CD4-positive, alpha-beta T cell (primary cell): Measurements from ENCODE around the gene RNF213. TPM values are rescaled to one million over a fixed set of nuclear protein-coding genes. Genes with fewer than 3 reads are reported as not detected.

Experiments
- ATAC-seq: fragments of 200-7000 bp; cut with Tn5 transposase; one replicate; pipeline ENCODE4 v1.10.0; 2022; ENCODE audit warnings: mild to moderate bottlenecking; ENCODE audit not compliant: poor library complexity
- CTCF ChIA-PET: fragments of 350-600 bp; sonication (Branson Sonifier 250); formaldehyde crosslinking; loops from one replicate; lab custom pipeline; 2021; ENCODE audit warnings: antibody characterized with exemption, inconsistent platforms; lab: Charles Lee
- POLR2A ChIA-PET: fragments of 350-600 bp; sonication (Branson Sonifier 250); formaldehyde crosslinking; loops from one replicate; lab custom pipeline; 2021; ENCODE audit warnings: antibody characterized with exemption, inconsistent platforms; lab: Charles Lee
- DNase-seq, 14 experiments: peaks; one replicate each; pipeline ENCODE4 v3.0.0-alpha.2; 2013 to 2020; ENCODE audit warnings: mixed read lengths in 2 of 14
- H3K27ac ChIP-seq, 2 donors: one replicate each; pipeline versions ENCODE4 v1.5.1 to v1.7.0; 2013; ENCODE audit warnings: low read length in 2 of 2, low read depth in 1 of 2, mild to moderate bottlenecking in 1 of 2
- H3K27me3 ChIP-seq, 2 experiments: 1 replicate in 1 of 2; 2 replicates in 1 of 2; pipeline versions ENCODE4 v1.6.1 to v1.7.0; 2013; ENCODE audit warnings: low read length in 2 of 2, control low read depth in 1 of 2, mild to moderate bottlenecking in 1 of 2, moderate library complexity in 1 of 2; ENCODE audit not compliant: insufficient read depth in 2 of 2, control insufficient read depth in 1 of 2
- H3K36me3 ChIP-seq: one replicate; pipeline ENCODE4 v1.6.1; 2013; ENCODE audit warnings: low read length, control low read depth; ENCODE audit not compliant: insufficient read depth
- H3K4me1 ChIP-seq: one replicate; pipeline ENCODE4 v1.6.1; 2013; ENCODE audit warnings: low read length, control low read depth; ENCODE audit not compliant: insufficient read depth
- H3K4me3 ChIP-seq: one replicate; pipeline ENCODE4 v1.5.1; 2013; ENCODE audit warnings: mild to moderate bottlenecking, low read length, moderate library complexity
- H3K9me3 ChIP-seq, 2 experiments: 1 replicate in 1 of 2; 2 replicates in 1 of 2; pipeline versions ENCODE4 v1.6.1 to v1.7.0; 2013; ENCODE audit warnings: low read length in 2 of 2, mild to moderate bottlenecking in 2 of 2, control low read depth in 1 of 2, moderate library complexity in 1 of 2; ENCODE audit not compliant: control insufficient read depth in 1 of 2, insufficient read depth in 1 of 2
- H3K27ac Mint-ChIP-seq: one replicate; pipeline ENCODE4 v1.8.0; 2020; ENCODE audit warnings: mixed read lengths
- H3K27me3 Mint-ChIP-seq: one replicate; pipeline ENCODE4 v1.8.0; 2021; ENCODE audit warnings: mixed read lengths
- H3K36me3 Mint-ChIP-seq: one replicate; pipeline ENCODE4 v1.8.0; 2021; ENCODE audit warnings: low read depth, mixed read lengths
- H3K4me1 Mint-ChIP-seq: one replicate; pipeline ENCODE4 v1.8.0; 2021; ENCODE audit warnings: low read depth, mixed read lengths
- H3K4me3 Mint-ChIP-seq: one replicate; pipeline ENCODE4 v1.8.0; 2020; ENCODE audit warnings: mild to moderate bottlenecking, mixed read lengths
- H3K9me3 Mint-ChIP-seq: one replicate; pipeline ENCODE4 v1.8.0; 2020; ENCODE audit warnings: mixed read lengths
- intact Hi-C, 2 experiments: fragments of 100-400 bp; cut with DNase I in 1 of 2; cut with micrococcal nuclease in 1 of 2; formaldehyde crosslinking; loops; one replicate each; pipeline versions ENCODE4 v1.15.1 to v1.9.0; 2023 to 2025; cut with DNase I, micrococcal nuclease
- total RNA-seq, 174 experiments: library from RNA in 2 of 174; stranded (reverse) in 2 of 174; gene quantifications; one replicate each; pipeline ENCODE4 v1.2.3 and lab custom pipeline; 2021 to 2026
- TF ChIP-seq, protein P1 (sequence below): fragments of 200-600 bp; IDR thresholded peaks from one replicate; pipeline ENCODE4 v1.8.0; 2022; ENCODE audit warnings: antibody characterized with exemption, mild to moderate bottlenecking

Gene RNF213
- total RNA-seq, 2 experiments from 2014 or later = 290 to 312 TPM

DNA sequence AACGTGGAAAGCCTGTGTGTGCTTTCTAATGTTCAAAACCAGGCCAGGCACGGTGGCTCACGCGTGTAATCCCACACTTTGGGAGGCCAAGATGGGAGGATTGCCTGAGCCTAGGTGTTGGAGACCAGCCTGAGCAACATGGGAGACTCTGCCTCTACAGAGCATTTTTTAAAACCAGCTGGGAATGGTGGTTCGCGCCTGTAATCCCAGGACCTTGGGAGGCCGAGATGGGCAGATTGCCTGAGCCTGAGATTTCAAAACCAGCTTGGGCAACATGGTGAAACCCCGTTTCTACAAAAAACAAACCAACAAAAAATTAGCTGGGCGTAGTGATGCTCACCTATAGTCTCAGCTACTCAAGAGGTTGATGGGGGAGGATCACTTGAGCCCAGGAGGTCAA, 26.4 kb downstream of the RNF213 start:
- POLR2A ChIA-PET = interaction anchor here (1.0 to 1.3 kb wide), 3 partner anchors 13 to 24 kb away, joined by 3 to 4 read pairs (median 3); no protein-coding TSS in a partner anchor
- ATAC-seq = no peak

GRCh38 chr17:80287806-80288567, 27.3 kb downstream of the RNF213 start:
- no peak overlapping the region for H3K4me3 Mint-ChIP-seq
- H3K4me1 Mint-ChIP-seq = no peaks in the 10 kb centered on the region

More for the DNA sequence above, 26.4 kb downstream of the RNF213 start:
- no peaks in the 10 kb centered on the region for H3K27me3 Mint-ChIP-seq
- intact Hi-C loops = no loop called here
- TF ChIP-seq, protein P1, sequence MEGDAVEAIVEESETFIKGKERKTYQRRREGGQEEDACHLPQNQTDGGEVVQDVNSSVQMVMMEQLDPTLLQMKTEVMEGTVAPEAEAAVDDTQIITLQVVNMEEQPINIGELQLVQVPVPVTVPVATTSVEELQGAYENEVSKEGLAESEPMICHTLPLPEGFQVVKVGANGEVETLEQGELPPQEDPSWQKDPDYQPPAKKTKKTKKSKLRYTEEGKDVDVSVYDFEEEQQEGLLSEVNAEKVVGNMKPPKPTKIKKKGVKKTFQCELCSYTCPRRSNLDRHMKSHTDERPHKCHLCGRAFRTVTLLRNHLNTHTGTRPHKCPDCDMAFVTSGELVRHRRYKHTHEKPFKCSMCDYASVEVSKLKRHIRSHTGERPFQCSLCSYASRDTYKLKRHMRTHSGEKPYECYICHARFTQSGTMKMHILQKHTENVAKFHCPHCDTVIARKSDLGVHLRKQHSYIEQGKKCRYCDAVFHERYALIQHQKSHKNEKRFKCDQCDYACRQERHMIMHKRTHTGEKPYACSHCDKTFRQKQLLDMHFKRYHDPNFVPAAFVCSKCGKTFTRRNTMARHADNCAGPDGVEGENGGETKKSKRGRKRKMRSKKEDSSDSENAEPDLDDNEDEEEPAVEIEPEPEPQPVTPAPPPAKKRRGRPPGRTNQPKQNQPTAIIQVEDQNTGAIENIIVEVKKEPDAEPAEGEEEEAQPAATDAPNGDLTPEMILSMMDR = no peak
- no peaks in the 10 kb centered on the region for H3K4me1 Mint-ChIP-seq
- Histone ChIP-seq H3K36me3 (peaks cover 71% of the 10 kb centered on the region), H3K27ac (no peak overlapping the region), H3K9me3 (no peaks in the 10 kb centered on the region), H3K4me3 (no peak overlapping the region), H3K27me3 (no peaks in the 10 kb centered on the region), H3K4me1 (peaks cover 14% of the 10 kb centered on the region)
- H3K36me3 Mint-ChIP-seq = peaks cover 68% of the 10 kb centered on the region
- CTCF ChIA-PET = no interaction called here
- H3K27ac Mint-ChIP-seq = peak overlapping the region; percentile 74
- H3K9me3 Mint-ChIP-seq = no peaks in the 10 kb centered on the region
- H3K4me3 Mint-ChIP-seq = no peak overlapping the region
- no peak for DNase-seq

GRCh38 chr17:80289616-80290015, 29.0 kb downstream of the RNF213 start:
- Mint-ChIP-seq H3K27me3 (no peaks in the 10 kb centered on the region), H3K4me1 (no peaks in the 10 kb centered on the region)
- intact Hi-C loops = no loop called here

More at GRCh38 chr17:80287806-80288567, 27.3 kb downstream of the RNF213 start:
- H3K4me1 ChIP-seq = peaks cover 14% of the 10 kb centered on the region
- POLR2A ChIA-PET = interaction anchor here (1.0 to 1.3 kb wide), 2 partner anchors 14 to 25 kb away, joined by 3 to 4 read pairs; no protein-coding TSS in a partner anchor
- H3K9me3 ChIP-seq = no peaks in the 10 kb centered on the region
- DNase-seq = no peak
- ATAC-seq = no peak
- H3K36me3 ChIP-seq = peaks cover 79% of the 10 kb centered on the region
- Mint-ChIP-seq H3K9me3 (no peaks in the 10 kb centered on the region), H3K36me3 (peaks cover 69% of the 10 kb centered on the region), H3K27ac (peak overlapping the region; percentile 74), H3K27me3 (no peaks in the 10 kb centered on the region)
- intact Hi-C loops = no loop called here
- H3K4me3 ChIP-seq = no peak overlapping the region
- H3K27me3 ChIP-seq = no peaks in the 10 kb centered on the region
- TF ChIP-seq, protein P1 = no peak
- CTCF ChIA-PET = no interaction called here
- H3K27ac ChIP-seq = peak overlapping the region in 1 of 2 donors; percentile 30

More at GRCh38 chr17:80289616-80290015, 29.0 kb downstream of the RNF213 start:
- Histone ChIP-seq H3K36me3 (peaks cover 84% of the 10 kb centered on the region), H3K4me1 (peaks cover 14% of the 10 kb centered on the region), H3K9me3 (no peaks in the 10 kb centered on the region), H3K27ac (peak overlapping the region in 1 of 2 donors; percentile 3), H3K4me3 (no peak overlapping the region), H3K27me3 (no peaks in the 10 kb centered on the region)
- POLR2A ChIA-PET = interaction anchor here (0.8 kb wide), 1 partner anchor 25 kb away, joined by 3 read pairs; no protein-coding TSS in a partner anchor
- Mint-ChIP-seq H3K36me3 (peaks cover 75% of the 10 kb centered on the region), H3K4me3 (no peak overlapping the region), H3K9me3 (no peaks in the 10 kb centered on the region), H3K27ac (peak overlapping the region; percentile 20)
- CTCF ChIA-PET = no interaction called here
- DNase-seq = no peak
- ATAC-seq = no peak
- TF ChIP-seq, protein P1 = no peak
